ENCODE results near the gene OSBP2. TPM values are rescaled to one million over a fixed set of nuclear protein-coding genes. Genes with fewer than 3 reads are reported as not detected.

Gene OSBP2
- total RNA-seq, 4 donors from 2014 or later = 3.7 to 8.7 (median 4.7) TPM

DNA sequence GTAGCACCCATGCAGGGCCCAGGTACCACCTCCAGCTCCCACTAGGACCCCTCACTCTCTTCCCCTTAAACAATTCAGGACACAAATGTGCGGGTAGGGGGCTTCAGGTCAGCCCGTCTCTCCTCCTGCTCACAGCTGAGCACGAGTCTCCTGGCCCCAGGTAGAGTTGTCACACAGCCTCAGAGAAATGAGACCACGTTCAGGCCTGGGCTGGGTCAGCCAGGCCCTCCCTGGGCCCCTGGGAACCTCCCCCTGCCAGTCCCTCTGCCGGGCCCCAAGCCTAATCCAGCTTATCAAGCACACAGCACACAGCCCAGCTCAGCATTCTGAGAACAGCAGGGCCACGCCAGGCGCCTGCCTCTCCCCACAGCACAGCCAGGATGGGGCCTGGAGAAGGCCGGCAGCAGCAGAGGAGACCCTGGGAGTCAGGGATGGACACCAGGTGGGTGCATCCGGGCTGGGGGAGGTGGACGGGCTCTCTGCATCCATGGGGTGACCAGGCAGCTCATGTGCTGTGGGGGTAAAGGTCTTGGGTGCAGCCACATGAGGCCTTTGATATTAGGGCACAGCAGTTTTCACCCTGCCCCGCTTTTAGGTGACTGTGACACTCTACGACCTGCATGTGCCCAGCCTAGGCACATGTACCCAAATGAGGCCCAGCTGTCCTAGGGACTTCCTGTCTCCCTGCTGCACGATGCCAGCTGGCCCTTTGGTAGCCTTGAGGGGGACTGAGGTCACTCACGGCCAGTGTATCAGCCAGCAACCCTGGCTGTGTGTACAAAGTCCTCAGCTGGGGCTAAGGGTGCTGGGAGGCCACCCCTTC, 186.9 kb downstream of the OSBP2 start:
- peak in 1 of 3 donors; percentile 54 for DNase-seq
- Histone ChIP-seq H3K27ac (peak overlapping the region in 1 of 4 donors; percentile 61), H3K4me3 (no peak overlapping the region)

DNA sequence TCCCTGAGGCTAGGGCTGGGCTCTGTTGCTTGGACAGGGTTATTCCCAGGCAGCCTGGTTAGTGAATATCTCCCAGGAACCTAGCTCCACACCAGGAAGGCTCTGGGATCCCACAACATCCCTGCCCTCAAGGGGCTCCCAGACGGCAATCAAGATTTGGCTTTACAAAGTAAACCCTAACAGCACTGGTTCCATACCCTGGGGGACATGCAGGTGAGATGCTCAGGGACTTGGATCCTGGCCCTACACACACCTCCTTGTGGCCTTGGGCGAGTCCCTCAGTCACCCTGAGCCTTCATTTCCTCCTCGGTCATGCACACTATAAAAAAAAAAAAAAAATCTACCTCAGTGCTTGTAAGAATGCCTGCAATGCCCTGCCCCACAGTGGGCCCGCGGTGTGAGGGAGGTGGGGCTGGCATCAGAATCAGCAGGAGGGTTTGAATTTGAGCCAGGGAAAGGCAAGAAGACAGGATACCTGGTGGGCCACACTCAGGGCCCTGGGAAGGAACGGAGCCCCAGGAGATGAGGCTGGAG, 187.6 kb downstream of the OSBP2 start:
- no peaks in the 10 kb centered on the region for H3K27me3 ChIP-seq
- peak in 2 of 3 donors; percentile 44 to 50 for DNase-seq
- no peak for TF ChIP-seq POLR2A (IDR thresholded peaks at IDR 0.05)
- TF ChIP-seq, protein P1, sequence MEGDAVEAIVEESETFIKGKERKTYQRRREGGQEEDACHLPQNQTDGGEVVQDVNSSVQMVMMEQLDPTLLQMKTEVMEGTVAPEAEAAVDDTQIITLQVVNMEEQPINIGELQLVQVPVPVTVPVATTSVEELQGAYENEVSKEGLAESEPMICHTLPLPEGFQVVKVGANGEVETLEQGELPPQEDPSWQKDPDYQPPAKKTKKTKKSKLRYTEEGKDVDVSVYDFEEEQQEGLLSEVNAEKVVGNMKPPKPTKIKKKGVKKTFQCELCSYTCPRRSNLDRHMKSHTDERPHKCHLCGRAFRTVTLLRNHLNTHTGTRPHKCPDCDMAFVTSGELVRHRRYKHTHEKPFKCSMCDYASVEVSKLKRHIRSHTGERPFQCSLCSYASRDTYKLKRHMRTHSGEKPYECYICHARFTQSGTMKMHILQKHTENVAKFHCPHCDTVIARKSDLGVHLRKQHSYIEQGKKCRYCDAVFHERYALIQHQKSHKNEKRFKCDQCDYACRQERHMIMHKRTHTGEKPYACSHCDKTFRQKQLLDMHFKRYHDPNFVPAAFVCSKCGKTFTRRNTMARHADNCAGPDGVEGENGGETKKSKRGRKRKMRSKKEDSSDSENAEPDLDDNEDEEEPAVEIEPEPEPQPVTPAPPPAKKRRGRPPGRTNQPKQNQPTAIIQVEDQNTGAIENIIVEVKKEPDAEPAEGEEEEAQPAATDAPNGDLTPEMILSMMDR (IDR thresholded peaks at IDR 0.05) = no peak
- no peaks in the 10 kb centered on the region for H3K36me3 ChIP-seq
- peaks cover 0 to 6% (median 0%) of the 10 kb centered on the region in 4 donors for H3K4me1 ChIP-seq
- peak overlapping the region in 1 of 4 donors; percentile 61 for H3K27ac ChIP-seq
- no peaks in the 10 kb centered on the region for H3K9me3 ChIP-seq
- H3K4me3 ChIP-seq = no peak overlapping the region

More for the DNA sequence above, 186.9 kb downstream of the OSBP2 start:
- TF ChIP-seq POLR2A (IDR thresholded peaks at IDR 0.05) = no peak
- TF ChIP-seq, protein P1 (IDR thresholded peaks at IDR 0.05) = no peak
- Histone ChIP-seq H3K27me3 (no peaks in the 10 kb centered on the region), H3K36me3 (no peaks in the 10 kb centered on the region), H3K4me1 (peaks cover 0 to 6% (median 0%) of the 10 kb centered on the region in 4 donors), H3K9me3 (no peaks in the 10 kb centered on the region)

GRCh38 chr22:30882974-30883533, 188.4 kb downstream of the OSBP2 start:
- Histone ChIP-seq H3K4me3 (no peak overlapping the region), H3K27me3 (no peaks in the 10 kb centered on the region), H3K36me3 (no peaks in the 10 kb centered on the region), H3K4me1 (peaks cover 0 to 6% (median 0%) of the 10 kb centered on the region in 4 donors), H3K27ac (no peak overlapping the region), H3K9me3 (no peaks in the 10 kb centered on the region)
- no peak for DNase-seq
- TF ChIP-seq POLR2A (IDR thresholded peaks at IDR 0.05) = no peak
- TF ChIP-seq, protein P1 (IDR thresholded peaks at IDR 0.05) = no peak

DNA sequence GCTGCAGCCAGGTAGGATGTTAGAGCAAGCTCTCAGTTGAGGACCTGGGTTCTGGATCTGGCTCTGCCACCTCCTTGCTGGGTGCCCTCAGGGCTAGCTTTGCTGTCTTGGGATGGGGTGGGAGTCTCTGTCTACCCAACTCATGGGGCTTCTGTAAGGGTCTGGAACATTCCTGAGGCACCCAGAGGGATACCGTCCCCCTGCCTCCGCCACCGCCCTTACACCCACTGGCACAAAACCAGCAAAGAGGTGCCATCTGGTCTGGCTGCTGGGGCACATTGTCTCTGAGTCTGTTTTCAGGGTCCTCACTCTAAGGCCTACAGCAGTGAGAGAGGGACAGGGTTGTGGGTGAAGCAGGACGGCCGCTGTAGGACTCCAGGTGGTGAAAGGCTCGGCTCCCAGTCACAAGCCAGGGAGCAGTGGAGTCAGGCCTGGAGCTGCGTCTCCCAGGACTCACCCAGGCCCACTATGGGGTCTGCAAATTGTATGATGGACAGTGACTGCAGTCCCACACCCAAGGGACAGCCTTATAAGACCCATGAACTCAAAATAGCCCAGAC, 189.0 kb downstream of the OSBP2 start:
- no peak for TF ChIP-seq POLR2A (IDR thresholded peaks at IDR 0.05)
- TF ChIP-seq, protein P1 (IDR thresholded peaks at IDR 0.05) = no peak
- Histone ChIP-seq H3K9me3 (no peaks in the 10 kb centered on the region), H3K27ac (no peak overlapping the region), H3K4me3 (no peak overlapping the region), H3K4me1 (peaks cover 0 to 6% (median 0%) of the 10 kb centered on the region in 4 donors), H3K36me3 (no peaks in the 10 kb centered on the region), H3K27me3 (no peaks in the 10 kb centered on the region)
- no peak for DNase-seq

- TF ChIP-seq, protein P1 (IDR thresholded peaks at IDR 0.05) = no peak
- TF ChIP-seq POLR2A (IDR thresholded peaks at IDR 0.05) = no peak
- no peak overlapping the region for H3K4me3 ChIP-seq
Measured at GRCh38 chr22:30884211-30885000, 189.7 kb downstream of the OSBP2 start.

More at GRCh38 chr22:30884211-30885000, 189.7 kb downstream of the OSBP2 start:
- Histone ChIP-seq H3K27me3 (no peaks in the 10 kb centered on the region), H3K36me3 (no peaks in the 10 kb centered on the region), H3K27ac (no peak overlapping the region), H3K4me1 (peaks cover 0 to 6% (median 0%) of the 10 kb centered on the region in 4 donors), H3K9me3 (no peaks in the 10 kb centered on the region)
- no peak for DNase-seq
